Measurements from ENCODE around the gene SIT1.

DNA sequence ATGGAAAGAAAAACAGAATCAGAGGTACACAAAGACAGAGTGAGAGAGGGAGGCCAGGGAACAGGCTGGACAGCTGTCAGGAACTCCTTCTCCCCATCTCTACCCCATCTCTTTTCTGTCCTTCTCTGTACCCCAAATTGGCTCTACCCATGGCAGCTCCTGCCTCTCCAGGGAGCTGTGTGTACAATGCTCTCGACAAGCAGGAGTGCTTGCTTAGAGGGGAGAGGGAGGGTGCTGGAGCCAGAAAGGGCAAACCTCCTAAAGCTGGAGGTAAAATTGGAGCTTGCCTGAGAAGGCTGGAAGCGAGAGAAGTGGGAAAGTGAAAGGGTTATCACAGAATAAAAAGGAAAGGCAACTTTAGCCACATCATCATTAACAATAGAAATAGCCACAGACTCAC, 32.6 kb upstream of the SIT1 start:
- TF ChIP-seq, protein P1, sequence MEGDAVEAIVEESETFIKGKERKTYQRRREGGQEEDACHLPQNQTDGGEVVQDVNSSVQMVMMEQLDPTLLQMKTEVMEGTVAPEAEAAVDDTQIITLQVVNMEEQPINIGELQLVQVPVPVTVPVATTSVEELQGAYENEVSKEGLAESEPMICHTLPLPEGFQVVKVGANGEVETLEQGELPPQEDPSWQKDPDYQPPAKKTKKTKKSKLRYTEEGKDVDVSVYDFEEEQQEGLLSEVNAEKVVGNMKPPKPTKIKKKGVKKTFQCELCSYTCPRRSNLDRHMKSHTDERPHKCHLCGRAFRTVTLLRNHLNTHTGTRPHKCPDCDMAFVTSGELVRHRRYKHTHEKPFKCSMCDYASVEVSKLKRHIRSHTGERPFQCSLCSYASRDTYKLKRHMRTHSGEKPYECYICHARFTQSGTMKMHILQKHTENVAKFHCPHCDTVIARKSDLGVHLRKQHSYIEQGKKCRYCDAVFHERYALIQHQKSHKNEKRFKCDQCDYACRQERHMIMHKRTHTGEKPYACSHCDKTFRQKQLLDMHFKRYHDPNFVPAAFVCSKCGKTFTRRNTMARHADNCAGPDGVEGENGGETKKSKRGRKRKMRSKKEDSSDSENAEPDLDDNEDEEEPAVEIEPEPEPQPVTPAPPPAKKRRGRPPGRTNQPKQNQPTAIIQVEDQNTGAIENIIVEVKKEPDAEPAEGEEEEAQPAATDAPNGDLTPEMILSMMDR (IDR thresholded peaks at IDR 0.05) = no peak
- no peak for TF ChIP-seq POLR2A (IDR thresholded peaks at IDR 0.05)

All from testis (tissue), 2 donors.